ENCODE measurements around the gene DPEP2NB. TPM values are rescaled to one million over a fixed set of nuclear protein-coding genes. Genes with fewer than 3 reads are reported as not detected.

Gene DPEP2NB
- total and polyA plus RNA-seq, 2 donors (not counting 3 experiments of a cell fraction or from before 2014, with no cell fraction given), result not detected

DNA sequence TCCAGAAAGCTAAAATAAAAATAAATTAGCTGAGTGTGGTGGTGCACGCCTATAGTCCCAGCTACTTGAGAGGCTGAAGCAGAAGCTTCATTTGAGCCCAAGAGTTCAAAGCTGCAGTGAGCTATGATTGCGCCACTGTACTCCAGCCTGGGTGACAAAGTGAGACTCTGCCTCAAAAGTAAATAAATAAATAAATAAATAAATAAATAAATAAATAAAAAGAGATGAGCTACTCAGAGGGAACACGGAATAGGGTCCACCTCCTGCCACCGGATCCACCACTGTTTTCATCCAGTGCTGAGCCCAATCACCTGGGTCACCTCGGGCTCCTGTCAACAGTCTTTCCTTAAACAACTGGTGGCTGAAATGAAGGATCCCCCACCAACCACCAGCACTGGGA, 28.8 kb downstream of the DPEP2NB start:
- H3K4me1 ChIP-seq (ENCODE audit: control insufficient read depth, extremely low read depth, insufficient read depth, low read length), result peaks cover 17% of the 10 kb centered on the region
- H3K4me3 ChIP-seq (replicated peaks in 1 of 3; ENCODE audit: insufficient read depth in 1 of 3, low read depth in 1 of 3, low read length in 3 of 3), result no peak overlapping the region
- intact Hi-C loops (cut with micrococcal nuclease) (no loop called here), dilution Hi-C loops (cut with MboI; ENCODE audit: extremely low pct_ligation_motif_present, low sequenced_read_pairs) (no loop called here)
- no peaks in the 10 kb centered on the region for H3K79me2 ChIP-seq (ENCODE audit: control insufficient read depth, insufficient read depth, low read length)
- POLR2A ChIA-PET, result no interaction called here
- no peaks in the 10 kb centered on the region for H4K20me1 ChIP-seq (replicated peaks; ENCODE audit: control insufficient read depth, extremely low read depth, insufficient read depth, low read length)
- TF ChIP-seq, protein P1, sequence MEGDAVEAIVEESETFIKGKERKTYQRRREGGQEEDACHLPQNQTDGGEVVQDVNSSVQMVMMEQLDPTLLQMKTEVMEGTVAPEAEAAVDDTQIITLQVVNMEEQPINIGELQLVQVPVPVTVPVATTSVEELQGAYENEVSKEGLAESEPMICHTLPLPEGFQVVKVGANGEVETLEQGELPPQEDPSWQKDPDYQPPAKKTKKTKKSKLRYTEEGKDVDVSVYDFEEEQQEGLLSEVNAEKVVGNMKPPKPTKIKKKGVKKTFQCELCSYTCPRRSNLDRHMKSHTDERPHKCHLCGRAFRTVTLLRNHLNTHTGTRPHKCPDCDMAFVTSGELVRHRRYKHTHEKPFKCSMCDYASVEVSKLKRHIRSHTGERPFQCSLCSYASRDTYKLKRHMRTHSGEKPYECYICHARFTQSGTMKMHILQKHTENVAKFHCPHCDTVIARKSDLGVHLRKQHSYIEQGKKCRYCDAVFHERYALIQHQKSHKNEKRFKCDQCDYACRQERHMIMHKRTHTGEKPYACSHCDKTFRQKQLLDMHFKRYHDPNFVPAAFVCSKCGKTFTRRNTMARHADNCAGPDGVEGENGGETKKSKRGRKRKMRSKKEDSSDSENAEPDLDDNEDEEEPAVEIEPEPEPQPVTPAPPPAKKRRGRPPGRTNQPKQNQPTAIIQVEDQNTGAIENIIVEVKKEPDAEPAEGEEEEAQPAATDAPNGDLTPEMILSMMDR (IDR thresholded peaks at IDR 0.05; ENCODE audit: extremely low read depth in 1 of 2, insufficient read depth in 1 of 2, low read depth in 1 of 2, low read length in 2 of 2), result no peak
- TF ChIP-seq MYC (IDR thresholded peaks at IDR 0.05; ENCODE audit: low read depth, low read length) (no peak), POLR2A (IDR thresholded peaks at IDR 0.05; ENCODE audit: low read depth, low read length) (no peak), EZH2 (IDR thresholded peaks at IDR 0.05; ENCODE audit: borderline replicate concordance, low read depth, low read length, severe bottlenecking) (no peak)
- FAIRE-seq (no peak), DNase-seq (ENCODE audit: low read depth, low spot score) (no peak)
- H3K9me3 ChIP-seq (replicated peaks; ENCODE audit: control insufficient read depth, insufficient read depth, low read length), result no peaks in the 10 kb centered on the region
- H3K27ac ChIP-seq (ENCODE audit: insufficient read depth, low read depth, low read length), result no peak overlapping the region
- no peak overlapping the region for H3K9ac ChIP-seq (replicated peaks; ENCODE audit: extremely low read depth, insufficient read depth, low read length)
- no peaks in the 10 kb centered on the region for H3K27me3 ChIP-seq (ENCODE audit: control insufficient read depth in 2 of 2, insufficient read depth in 2 of 2, low read length in 2 of 2)
- H2AFZ ChIP-seq (ENCODE audit: low read depth, low read length), result peak overlapping the region; percentile 82
- no peaks in the 10 kb centered on the region for H3K9me1 ChIP-seq (replicated peaks; ENCODE audit: control insufficient read depth, extremely low read depth, insufficient read depth, low read length)
- CTCF ChIA-PET, result interaction anchor here (0.8 to 4.9 kb wide), 3 partner anchors 9 to 54 kb away, joined by 4 to 23 read pairs (median 4); no protein-coding TSS in a partner anchor
- H3K36me3 ChIP-seq (ENCODE audit: control insufficient read depth in 2 of 2, extremely low read depth in 1 of 2, insufficient read depth in 2 of 2, low read length in 2 of 2), result no peaks in the 10 kb centered on the region
- BruUV-seq (replicated peaks), result no TSS peak
- H3K4me2 ChIP-seq (ENCODE audit: insufficient read depth, low read length), result no peak overlapping the region

DNA sequence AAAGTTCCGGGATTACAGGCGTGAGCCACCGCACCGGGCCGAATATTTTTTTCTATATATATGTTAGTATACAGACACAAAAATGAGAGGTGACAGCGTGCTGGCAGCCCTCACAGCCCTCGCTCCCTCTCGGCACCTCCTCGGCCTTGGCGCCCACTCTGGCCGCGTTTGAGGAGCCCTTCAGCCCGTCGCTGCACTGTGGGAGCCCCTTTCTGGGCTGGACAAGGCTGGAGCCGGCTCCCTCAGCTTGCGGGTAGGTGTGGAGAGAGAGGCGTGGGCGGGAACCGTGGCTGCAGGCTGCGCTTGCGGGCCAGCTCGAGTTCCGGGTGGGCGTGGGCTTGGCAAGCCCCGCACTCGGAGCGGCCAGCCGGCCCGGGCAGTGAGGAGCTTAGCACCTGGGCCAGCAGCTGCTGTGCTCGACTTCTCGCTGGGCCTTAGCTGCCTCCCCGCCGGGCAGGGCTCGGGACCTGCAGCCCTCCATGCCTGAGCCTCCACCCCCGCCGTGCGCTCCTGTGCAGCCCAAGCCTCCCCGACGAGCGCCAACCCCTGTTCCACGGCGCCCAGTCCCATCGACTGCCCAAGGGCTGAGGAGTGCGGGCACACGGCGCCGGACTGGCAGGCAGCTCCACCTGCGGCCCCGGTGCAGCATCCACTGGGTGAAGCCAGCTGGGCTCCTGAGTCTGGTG, 33.6 kb downstream of the DPEP2NB start:
- peaks cover 17% of the 10 kb centered on the region for H3K4me1 ChIP-seq (ENCODE audit: control insufficient read depth, extremely low read depth, insufficient read depth, low read length)
- H3K9me1 ChIP-seq (replicated peaks; ENCODE audit: control insufficient read depth, extremely low read depth, insufficient read depth, low read length), result no peaks in the 10 kb centered on the region
- H3K27ac ChIP-seq (ENCODE audit: insufficient read depth, low read depth, low read length), result no peak overlapping the region
- no peaks in the 10 kb centered on the region for H3K9me3 ChIP-seq (replicated peaks; ENCODE audit: control insufficient read depth, insufficient read depth, low read length)
- BruUV-seq (replicated peaks), result no TSS peak
- TF ChIP-seq POLR2AphosphoS5 (IDR thresholded peaks at IDR 0.05; ENCODE audit: insufficient read depth, low read depth, low read length), result no peak
- TF ChIP-seq MYC (IDR thresholded peaks at IDR 0.05; ENCODE audit: low read depth, low read length), result no peak
- TF ChIP-seq POLR2A (IDR thresholded peaks at IDR 0.05; ENCODE audit: low read depth, low read length), result no peak
- TF ChIP-seq, protein P2, sequence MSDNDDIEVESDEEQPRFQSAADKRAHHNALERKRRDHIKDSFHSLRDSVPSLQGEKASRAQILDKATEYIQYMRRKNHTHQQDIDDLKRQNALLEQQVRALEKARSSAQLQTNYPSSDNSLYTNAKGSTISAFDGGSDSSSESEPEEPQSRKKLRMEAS (IDR thresholded peaks at IDR 0.05; ENCODE audit: insufficient read depth, insufficient read length), result no peak
- TF ChIP-seq, protein P1 (IDR thresholded peaks at IDR 0.05; ENCODE audit: extremely low read depth in 1 of 2, insufficient read depth in 1 of 2, low read depth in 1 of 2, low read length in 2 of 2), result no peak
- no peak for TF ChIP-seq FOS (IDR thresholded peaks at IDR 0.05; ENCODE audit: borderline replicate concordance, insufficient read depth, low read length)
- TF ChIP-seq GATA2 (IDR thresholded peaks at IDR 0.05; ENCODE audit: insufficient read depth, insufficient read length, low read depth, low read length), result no peak
- no peak for TF ChIP-seq JUN (IDR thresholded peaks at IDR 0.05; ENCODE audit: borderline replicate concordance, insufficient read depth, insufficient read length, low read depth)
- no peaks in the 10 kb centered on the region for H4K20me1 ChIP-seq (replicated peaks; ENCODE audit: control insufficient read depth, extremely low read depth, insufficient read depth, low read length)
- peaks cover 0 to 2% of the 10 kb centered on the region in 2 experiments for H3K27me3 ChIP-seq (ENCODE audit: control insufficient read depth in 2 of 2, insufficient read depth in 2 of 2, low read length in 2 of 2)
- dilution Hi-C loops (cut with MboI; ENCODE audit: extremely low pct_ligation_motif_present, low sequenced_read_pairs), result no loop called here
- H3K36me3 ChIP-seq (ENCODE audit: control insufficient read depth in 2 of 2, extremely low read depth in 1 of 2, insufficient read depth in 2 of 2, low read length in 2 of 2), result no peaks in the 10 kb centered on the region
- CTCF ChIA-PET, result interaction anchor here (1.0 to 1.8 kb wide), 3 partner anchors 10 to 59 kb away, joined by 3 to 7 read pairs (median 3); no protein-coding TSS in a partner anchor
- no peak overlapping the region for H3K4me2 ChIP-seq (ENCODE audit: insufficient read depth, low read length)
- DNase-seq (ENCODE audit: low read depth, low spot score), result no peak
- intact Hi-C loops (cut with micrococcal nuclease), result no loop called here
- POLR2A ChIA-PET, result no interaction called here
- FAIRE-seq, result no peak
- no peak overlapping the region for H2AFZ ChIP-seq (ENCODE audit: low read depth, low read length)
- H3K79me2 ChIP-seq (ENCODE audit: control insufficient read depth, insufficient read depth, low read length), result no peaks in the 10 kb centered on the region
- no peak overlapping the region for H3K9ac ChIP-seq (replicated peaks; ENCODE audit: extremely low read depth, insufficient read depth, low read length)
- no peak overlapping the region for H3K4me3 ChIP-seq (replicated peaks in 1 of 3; ENCODE audit: insufficient read depth in 1 of 3, low read depth in 1 of 3, low read length in 3 of 3)

Measured in endothelial cell of umbilical vein (primary cell).